ENCODE results near the gene HRCT1.
A peak's percentile ranks its signal among the peaks of the same experiment; 100 is the strongest.
"Not testable (repeated sequence)": the region's sequence is repeated elsewhere in the genome, so short reads cannot be mapped to it uniquely, and the experiment has no call there.

HRCT1 gene

DNA sequence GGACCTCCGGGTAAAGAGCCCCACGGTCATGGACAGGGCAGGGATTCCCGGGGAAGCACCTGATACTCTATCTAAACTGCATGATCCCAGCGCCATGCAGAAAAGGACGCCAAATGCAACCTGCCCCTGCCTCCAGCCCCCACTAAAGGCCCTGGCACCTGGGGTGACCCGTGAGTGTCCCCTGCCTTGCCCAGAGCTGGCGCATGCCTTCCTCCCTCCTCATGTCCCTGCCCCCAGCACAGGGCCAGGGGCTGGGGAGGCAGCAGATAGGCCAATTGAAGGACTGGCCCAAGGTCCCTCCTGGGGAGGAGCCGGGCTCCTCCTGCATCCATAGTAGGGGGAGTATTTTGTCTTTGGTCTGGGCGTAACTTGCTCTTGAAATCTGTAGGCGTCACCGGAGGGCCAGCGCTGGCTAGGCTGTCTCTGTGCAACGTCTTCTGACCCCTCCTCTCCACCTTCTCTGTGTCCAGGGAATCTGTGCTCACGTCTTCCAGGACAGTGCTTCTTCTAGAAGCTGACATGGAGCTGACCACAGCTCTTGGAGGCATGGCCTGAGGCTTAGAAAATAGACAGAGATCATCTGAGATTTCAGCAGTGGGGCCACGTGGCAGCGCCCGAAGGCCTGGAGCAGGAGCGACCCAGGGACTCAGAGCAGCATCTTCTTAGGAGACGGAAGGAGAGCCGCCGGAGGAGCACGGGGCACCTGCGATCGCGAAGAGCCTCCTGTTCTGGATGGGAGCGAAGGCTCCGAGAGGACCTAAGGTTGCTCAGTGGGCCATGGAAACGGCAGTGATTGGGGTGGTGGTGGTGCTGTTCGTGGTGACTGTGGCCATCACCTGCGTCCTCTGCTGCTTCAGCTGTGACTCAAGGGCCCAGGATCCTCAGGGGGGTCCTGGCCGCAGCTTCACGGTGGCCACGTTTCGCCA lies 3.9 kb downstream of the HRCT1 start:
- Histone ChIP-seq H3K36me3 (ENCODE audit: insufficient read depth, low read length) (no peaks in the 10 kb centered on the region), H3K27me3 (ENCODE audit: control insufficient read depth, insufficient read depth, low read length) (no peaks in the 10 kb centered on the region), H3K4me1 (ENCODE audit: control insufficient read depth, insufficient read depth, low read length) (peaks cover 73% of the 10 kb centered on the region), H3K9ac (ENCODE audit: low read depth, low read length) (peak overlapping the region; percentile 92), H3K4me3 (ENCODE audit: low read length) (no peak overlapping the region), H3K4me2 (ENCODE audit: low read length) (peak overlapping the region; percentile 14), H3K9me3 (replicated peaks; ENCODE audit: low read length) (no peaks in the 10 kb centered on the region)

DNA sequence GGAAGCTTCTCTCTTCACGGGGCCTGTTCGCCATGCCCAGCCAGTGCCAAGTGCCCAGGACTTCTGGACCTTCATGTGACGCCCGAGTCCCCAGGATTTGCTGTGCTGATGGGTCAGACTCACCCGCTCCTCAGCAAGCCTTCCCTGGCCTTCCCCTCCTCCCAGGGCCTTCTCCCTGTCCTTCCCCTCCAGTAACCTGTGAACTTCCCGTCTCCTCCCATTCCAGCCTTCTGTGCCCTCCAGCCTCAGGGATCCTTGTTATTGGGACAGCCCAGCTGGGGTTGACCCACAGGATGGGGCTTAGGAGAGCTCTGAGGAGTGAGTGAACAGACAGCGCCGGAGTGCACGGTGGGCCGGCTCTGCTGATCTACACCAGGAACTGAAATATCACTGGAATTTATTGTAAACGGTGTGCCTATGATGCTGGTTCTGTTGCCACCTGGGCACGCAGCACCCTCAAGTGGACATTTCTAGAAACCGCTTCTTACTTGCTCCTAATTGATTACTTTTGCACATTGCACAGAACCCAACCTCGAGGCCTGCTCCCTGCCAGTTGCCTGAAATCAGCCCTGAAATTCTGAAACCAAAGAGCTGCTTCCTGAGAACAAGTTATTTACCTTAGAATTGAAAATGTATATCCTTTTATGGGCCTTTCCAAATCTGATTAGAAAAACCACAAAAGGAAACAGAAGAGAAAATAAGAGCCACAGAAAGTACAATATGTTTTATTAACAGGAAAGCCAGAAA lies 4.8 kb downstream of the HRCT1 start:
- Histone ChIP-seq H3K4me1 (ENCODE audit: control insufficient read depth, insufficient read depth, low read length) (peaks cover 65% of the 10 kb centered on the region), H3K36me3 (ENCODE audit: insufficient read depth, low read length) (no peaks in the 10 kb centered on the region), H3K4me3 (ENCODE audit: low read length) (no peak overlapping the region), H3K27me3 (ENCODE audit: control insufficient read depth, insufficient read depth, low read length) (no peaks in the 10 kb centered on the region), H3K9ac (ENCODE audit: low read depth, low read length) (peak overlapping the region; percentile 10), H3K9me3 (replicated peaks; ENCODE audit: low read length) (no peaks in the 10 kb centered on the region), H3K4me2 (ENCODE audit: low read length) (no peak overlapping the region)

DNA sequence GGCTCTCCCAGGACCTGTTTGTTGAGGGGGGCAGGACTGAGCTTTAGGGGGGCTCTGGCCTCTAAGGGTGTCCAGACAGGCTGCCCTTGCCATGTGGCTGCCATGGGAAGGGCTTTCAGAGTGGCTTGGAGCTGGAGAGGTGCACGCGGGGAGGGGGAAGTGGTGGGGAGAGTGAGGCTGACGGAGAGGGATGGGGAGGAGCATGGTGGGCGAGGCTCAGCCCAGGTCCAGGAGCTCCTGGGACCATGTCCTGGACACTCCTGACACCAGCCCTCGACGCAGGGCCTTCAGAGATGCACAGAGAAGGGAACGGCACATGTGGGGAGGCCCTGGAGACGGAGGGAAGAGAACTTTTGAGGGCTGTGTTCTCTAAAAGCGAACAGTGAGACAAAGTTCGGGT lies 5.7 kb downstream of the HRCT1 start:
- H3K36me3 ChIP-seq (ENCODE audit: insufficient read depth, low read length) = no peaks in the 10 kb centered on the region
- H3K4me1 ChIP-seq (ENCODE audit: control insufficient read depth, insufficient read depth, low read length) = peaks cover 56% of the 10 kb centered on the region
- no peak overlapping the region for H3K4me3 ChIP-seq (ENCODE audit: low read length)
- H3K4me2 ChIP-seq (ENCODE audit: low read length) = no peak overlapping the region
- no peak overlapping the region for H3K9ac ChIP-seq (ENCODE audit: low read depth, low read length)
- H3K9me3 ChIP-seq (replicated peaks; ENCODE audit: low read length) = no peaks in the 10 kb centered on the region
- no peaks in the 10 kb centered on the region for H3K27me3 ChIP-seq (ENCODE audit: control insufficient read depth, insufficient read depth, low read length)

DNA sequence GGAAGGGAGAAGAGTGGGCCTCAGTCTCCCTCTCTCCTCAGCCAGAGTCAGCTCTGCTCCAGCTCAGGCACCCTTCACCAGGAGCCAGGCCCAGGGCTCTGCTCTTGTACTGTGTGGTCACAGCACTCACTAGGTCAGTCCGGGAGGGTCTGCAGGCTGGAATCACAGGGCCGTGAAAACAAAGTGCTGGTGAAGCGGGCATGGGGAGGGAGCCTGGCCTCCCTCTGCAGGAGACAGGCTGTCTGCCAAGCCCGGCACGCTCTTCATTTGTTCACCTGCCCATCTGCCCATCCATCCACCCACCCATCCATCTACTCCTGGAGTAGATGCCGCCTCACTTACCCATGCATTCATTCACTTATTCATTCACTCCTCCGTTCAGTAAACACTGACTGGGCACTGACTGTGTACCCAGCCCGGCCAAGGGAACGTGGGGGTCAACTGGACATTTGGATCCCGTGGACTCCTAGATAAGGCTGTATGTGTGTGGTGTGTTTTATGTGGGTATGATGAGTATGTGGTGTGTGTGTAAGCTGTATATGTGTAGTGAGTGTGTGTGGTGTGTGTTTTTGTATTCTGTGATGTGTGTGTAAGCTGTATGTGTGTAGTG lies 6.9 kb downstream of the HRCT1 start:
- Histone ChIP-seq H3K4me2 (ENCODE audit: low read length) (no peak overlapping the region), H3K9ac (ENCODE audit: low read depth, low read length) (no peak overlapping the region), H3K4me1 (ENCODE audit: control insufficient read depth, insufficient read depth, low read length) (peaks cover 44% of the 10 kb centered on the region), H3K27me3 (ENCODE audit: control insufficient read depth, insufficient read depth, low read length) (no peaks in the 10 kb centered on the region), H3K4me3 (ENCODE audit: low read length) (no peak overlapping the region), H3K36me3 (ENCODE audit: insufficient read depth, low read length) (no peaks in the 10 kb centered on the region), H3K9me3 (replicated peaks; ENCODE audit: low read length) (no peaks in the 10 kb centered on the region)

DNA sequence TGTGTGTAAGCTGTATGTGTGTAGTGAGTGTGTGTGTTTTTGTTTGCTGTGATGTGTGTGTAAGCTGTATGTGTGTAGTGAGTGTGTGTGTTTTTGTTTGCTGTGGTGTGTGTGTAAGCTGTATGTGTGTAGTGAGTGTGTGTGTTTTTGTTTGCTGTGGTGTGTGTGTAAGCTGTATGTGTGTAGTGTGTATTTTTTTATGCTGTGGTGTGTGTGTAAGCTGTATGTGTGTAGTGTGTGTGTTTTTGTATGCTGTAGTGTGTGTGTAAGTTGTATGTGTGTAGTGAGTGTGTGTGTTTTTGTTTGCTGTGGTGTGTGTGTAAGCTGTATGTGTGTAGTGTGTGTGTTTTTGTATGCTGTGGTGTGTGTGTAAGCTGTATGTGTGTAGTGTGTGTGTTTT lies 7.4 kb downstream of the HRCT1 start:
- H3K4me3 ChIP-seq (ENCODE audit: low read length); H3K27me3 ChIP-seq (ENCODE audit: control insufficient read depth, insufficient read depth, low read length); H3K9ac ChIP-seq (ENCODE audit: low read depth, low read length); H3K36me3 ChIP-seq (ENCODE audit: insufficient read depth, low read length); H3K4me2 ChIP-seq (ENCODE audit: low read length); H3K9me3 ChIP-seq (replicated peaks; ENCODE audit: low read length): not testable (repeated sequence)
- peaks cover 39% of the 10 kb centered on the region for H3K4me1 ChIP-seq (ENCODE audit: control insufficient read depth, insufficient read depth, low read length)

DNA sequence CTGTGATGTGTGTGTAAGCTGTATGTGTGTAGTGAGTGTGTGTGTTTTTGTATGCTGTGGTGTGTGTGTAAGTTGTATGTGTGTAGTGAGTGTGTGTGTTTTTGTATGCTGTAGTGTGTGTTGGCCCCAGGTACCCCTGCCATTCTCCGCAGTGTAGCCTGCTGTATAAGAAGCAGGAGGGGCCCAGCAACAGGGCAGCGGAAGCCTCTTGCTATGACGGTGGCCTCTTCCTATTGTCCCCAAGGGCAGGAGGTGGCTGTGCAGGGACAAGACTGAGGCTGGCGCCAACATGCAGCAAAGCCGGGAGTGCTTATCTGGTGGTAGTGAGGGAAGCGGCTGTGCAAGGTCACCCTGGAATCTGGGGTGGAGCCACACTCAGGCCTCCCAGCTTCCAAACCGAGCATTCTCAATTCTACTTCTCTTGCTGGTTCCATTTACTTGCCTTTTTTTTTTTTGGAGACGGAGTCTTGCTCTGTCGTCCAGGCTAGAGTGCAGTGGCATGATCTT lies 8.4 kb downstream of the HRCT1 start:
- Histone ChIP-seq H3K4me2 (ENCODE audit: low read length) (peak overlapping the region; percentile 14), H3K4me1 (ENCODE audit: control insufficient read depth, insufficient read depth, low read length) (peaks cover 33% of the 10 kb centered on the region), H3K36me3 (ENCODE audit: insufficient read depth, low read length) (no peaks in the 10 kb centered on the region), H3K4me3 (ENCODE audit: low read length) (no peak overlapping the region), H3K9ac (ENCODE audit: low read depth, low read length) (no peak overlapping the region), H3K27me3 (ENCODE audit: control insufficient read depth, insufficient read depth, low read length) (no peaks in the 10 kb centered on the region), H3K9me3 (replicated peaks; ENCODE audit: low read length) (no peaks in the 10 kb centered on the region)

DNA sequence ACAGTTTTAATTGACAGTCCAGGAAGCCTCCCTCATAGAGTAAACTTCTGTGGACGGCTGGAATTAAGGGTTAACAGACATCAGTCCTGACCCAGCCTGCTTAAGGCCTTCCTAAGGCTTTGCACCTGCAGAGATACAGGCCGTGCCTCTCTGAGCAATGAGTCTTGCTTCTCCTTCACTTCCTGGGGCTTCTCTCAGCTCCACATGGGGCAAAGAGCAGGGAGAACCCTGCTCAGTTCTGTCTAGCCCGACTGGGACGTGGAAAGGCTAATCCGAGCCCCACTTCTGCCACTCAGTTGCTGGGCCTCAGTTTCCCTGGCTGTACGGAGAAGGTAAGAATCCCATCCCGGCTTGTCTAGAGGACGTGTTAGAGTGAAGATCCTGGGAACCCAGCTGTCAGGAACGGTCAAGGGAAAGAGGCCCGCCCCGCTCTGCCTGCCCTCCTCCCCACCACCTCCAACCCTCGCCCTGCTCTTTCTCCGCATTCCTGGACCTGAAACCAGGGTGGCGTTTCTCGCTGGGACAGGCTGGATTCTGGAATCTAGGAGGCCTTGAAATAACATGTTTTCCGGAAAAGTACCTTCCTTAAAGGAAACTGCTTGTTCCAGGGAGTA lies 9.8 kb downstream of the HRCT1 start:
- H3K4me1 ChIP-seq (ENCODE audit: control insufficient read depth, insufficient read depth, low read length) = peaks cover 26% of the 10 kb centered on the region

DNA sequence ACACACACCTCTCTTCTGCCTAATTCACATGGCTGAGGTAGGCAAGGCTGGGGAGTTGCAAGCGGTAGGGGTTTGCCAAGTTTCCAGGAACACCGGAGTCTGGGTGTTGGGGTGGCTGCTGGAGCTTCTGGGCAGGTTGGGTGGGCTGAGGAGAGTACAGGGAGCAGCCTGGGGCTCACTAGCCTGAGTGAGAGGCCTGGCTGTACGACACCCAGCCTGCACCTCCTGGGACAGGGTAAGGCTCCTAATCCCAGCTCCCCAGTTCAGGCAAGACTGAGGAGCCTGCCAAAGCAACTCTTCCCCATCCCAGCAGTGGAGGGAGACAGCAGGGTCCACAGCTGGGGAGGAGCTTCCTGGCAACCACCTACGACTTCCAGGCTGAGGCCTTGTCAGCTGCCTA lies 11.3 kb downstream of the HRCT1 start:
- Histone ChIP-seq H3K9ac (ENCODE audit: low read depth, low read length) (no peak overlapping the region), H3K9me3 (replicated peaks; ENCODE audit: low read length) (no peaks in the 10 kb centered on the region), H3K27me3 (ENCODE audit: control insufficient read depth, insufficient read depth, low read length) (no peaks in the 10 kb centered on the region), H3K4me2 (ENCODE audit: low read length) (no peak overlapping the region), H3K36me3 (ENCODE audit: insufficient read depth, low read length) (no peaks in the 10 kb centered on the region), H3K4me3 (ENCODE audit: low read length) (no peak overlapping the region), H3K4me1 (ENCODE audit: control insufficient read depth, insufficient read depth, low read length) (peaks cover 16% of the 10 kb centered on the region)

More for the DNA sequence above, 9.8 kb downstream of the HRCT1 start:
- Histone ChIP-seq H3K4me3 (ENCODE audit: low read length) (no peak overlapping the region), H3K27me3 (ENCODE audit: control insufficient read depth, insufficient read depth, low read length) (no peaks in the 10 kb centered on the region), H3K9me3 (replicated peaks; ENCODE audit: low read length) (no peaks in the 10 kb centered on the region), H3K4me2 (ENCODE audit: low read length) (no peak overlapping the region), H3K9ac (ENCODE audit: low read depth, low read length) (no peak overlapping the region), H3K36me3 (ENCODE audit: insufficient read depth, low read length) (no peaks in the 10 kb centered on the region)

DNA sequence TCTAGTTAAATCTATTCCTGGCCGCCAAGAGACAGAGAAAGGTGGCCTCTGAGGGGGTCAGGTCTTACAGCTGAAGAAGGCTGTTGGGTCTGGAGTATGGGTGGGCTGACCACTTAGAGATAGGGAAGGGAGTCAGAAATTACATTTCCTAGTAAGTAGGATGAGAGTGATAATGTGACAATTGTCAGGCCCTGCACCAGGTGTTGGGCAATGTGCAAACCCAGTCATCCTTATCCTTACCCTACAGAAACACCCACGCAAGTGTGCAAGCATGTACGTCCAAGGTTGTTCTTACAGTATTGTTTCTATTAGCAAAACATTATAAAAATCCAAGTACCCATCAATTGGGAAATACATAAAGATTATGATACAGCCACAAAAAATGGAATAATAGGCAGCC lies 12.8 kb downstream of the HRCT1 start:
- Histone ChIP-seq H3K9me3 (replicated peaks; ENCODE audit: low read length) (no peaks in the 10 kb centered on the region), H3K4me1 (ENCODE audit: control insufficient read depth, insufficient read depth, low read length) (peaks cover 24% of the 10 kb centered on the region), H3K36me3 (ENCODE audit: insufficient read depth, low read length) (no peaks in the 10 kb centered on the region), H3K4me2 (ENCODE audit: low read length) (no peak overlapping the region), H3K4me3 (ENCODE audit: low read length) (no peak overlapping the region), H3K27me3 (ENCODE audit: control insufficient read depth, insufficient read depth, low read length) (no peaks in the 10 kb centered on the region), H3K9ac (ENCODE audit: low read depth, low read length) (no peak overlapping the region)

DNA sequence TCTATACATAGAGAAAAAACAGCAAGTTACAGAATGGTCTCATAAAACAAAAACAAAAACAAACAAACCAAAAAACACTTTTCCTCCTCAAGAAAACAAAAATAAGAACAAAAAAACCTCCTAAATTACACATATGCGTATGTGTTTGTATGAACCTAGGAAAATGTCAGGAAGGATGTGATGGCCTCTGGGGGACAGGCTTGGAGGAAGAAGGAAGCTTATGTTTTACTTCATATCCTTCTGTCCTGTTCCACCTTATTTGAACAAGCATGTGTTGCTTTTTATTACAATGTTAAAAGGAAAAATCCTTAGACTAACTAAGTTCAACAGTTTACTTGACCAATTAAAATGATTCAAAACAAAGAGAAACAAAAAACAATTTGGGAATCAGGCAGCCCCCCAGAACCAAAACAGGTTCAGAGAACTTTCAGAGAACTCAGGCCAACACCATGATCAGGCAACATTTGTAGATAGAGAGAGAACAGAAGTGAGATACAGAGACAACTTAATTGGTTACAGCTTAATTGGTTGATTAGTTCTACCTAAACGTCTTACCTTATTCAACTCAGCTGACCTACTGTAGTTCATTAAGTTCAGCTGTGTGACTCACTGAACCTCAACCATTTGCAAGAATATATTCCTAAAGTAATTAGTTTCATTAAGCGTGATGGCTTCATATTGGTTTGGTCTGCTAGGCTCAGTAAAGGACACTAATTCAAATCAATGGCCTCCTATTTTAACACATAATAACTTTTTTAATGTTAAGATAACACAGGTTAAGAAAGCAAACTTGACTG lies 13.4 kb downstream of the HRCT1 start:
- H3K4me1 ChIP-seq (ENCODE audit: control insufficient read depth, insufficient read depth, low read length) = peaks cover 25% of the 10 kb centered on the region
- H3K9ac ChIP-seq (ENCODE audit: low read depth, low read length) = no peak overlapping the region
- no peaks in the 10 kb centered on the region for H3K27me3 ChIP-seq (ENCODE audit: control insufficient read depth, insufficient read depth, low read length)
- H3K36me3 ChIP-seq (ENCODE audit: insufficient read depth, low read length) = no peaks in the 10 kb centered on the region
- no peak overlapping the region for H3K4me3 ChIP-seq (ENCODE audit: low read length)
- H3K9me3 ChIP-seq (replicated peaks; ENCODE audit: low read length) = no peaks in the 10 kb centered on the region
- no peak overlapping the region for H3K4me2 ChIP-seq (ENCODE audit: low read length)
